SK-N-SH treated with all-trans-retinoic acid at 6 μM for 48 hours (cell line): ENCODE results near the gene MPC1.

Source experiments
- BACH2 ChIP-seq: fragments of 250-450 bp; sonication (Bioruptor Pico); IDR thresholded peaks from 2 replicates; pipeline ENCODE4 v1.9.0; 2021; ENCODE audit warnings: mild to moderate bottlenecking, borderline replicate concordance
- CSRNP3 ChIP-seq: fragments of 250-450 bp; sonication (Bioruptor Pico); IDR thresholded peaks from 2 replicates; pipeline ENCODE4 v1.5.1; 2021; ENCODE audit warnings: mild to moderate bottlenecking, moderate library complexity
- PATZ1 ChIP-seq: fragments of 250-450 bp; sonication (Bioruptor Pico); IDR thresholded peaks from 2 replicates; pipeline ENCODE4 v1.8.0; 2020; ENCODE audit warnings: mild to moderate bottlenecking, moderate library complexity, borderline replicate concordance
- RARB ChIP-seq: fragments of 250-450 bp; sonication (Bioruptor Pico); IDR thresholded peaks from 2 replicates; pipeline ENCODE4 v1.8.0; 2021; ENCODE audit warnings: mild to moderate bottlenecking, moderate library complexity
- SNAI2 ChIP-seq: fragments of 250-450 bp; sonication (Bioruptor Pico); IDR thresholded peaks from 2 replicates; pipeline ENCODE4 v1.5.0; 2020; ENCODE audit warnings: mild to moderate bottlenecking, moderate library complexity
- TCF4 ChIP-seq: fragments of 250-450 bp; sonication (Bioruptor Pico); IDR thresholded peaks from 2 replicates; pipeline ENCODE4 v1.8.0; 2021; ENCODE audit warnings: mild to moderate bottlenecking, moderate library complexity, borderline replicate concordance
- TOX ChIP-seq: fragments of 250-450 bp; sonication (Bioruptor Pico); IDR thresholded peaks from 2 replicates; pipeline ENCODE4 v1.8.0; 2021; ENCODE audit warnings: mild to moderate bottlenecking, moderate library complexity, borderline replicate concordance
- ZFP3 ChIP-seq: fragments of 250-450 bp; sonication (Bioruptor Pico); IDR thresholded peaks from 2 replicates; pipeline ENCODE4 v1.5.0; 2020; ENCODE audit warnings: mild to moderate bottlenecking, moderate library complexity
- ZNF565 ChIP-seq: fragments of 450-650 bp; formaldehyde crosslinking; conservative IDR thresholded peaks from 2 replicates; pipeline ENCODE4 v1.5.0; 2020; ENCODE audit warnings: low read depth, mild to moderate bottlenecking, moderate library complexity
- TF ChIP-seq, protein P1 (sequence below): fragments of 250-450 bp; sonication (Bioruptor Pico); IDR thresholded peaks from 2 replicates; pipeline ENCODE4 v1.5.1; 2020; ENCODE audit warnings: low read depth, mild to moderate bottlenecking, moderate library complexity

- no peak for TF ChIP-seq ZNF565
- no peak for TF ChIP-seq SNAI2
- no peak for TF ChIP-seq BACH2
- TF ChIP-seq CSRNP3 (CRISPR knock-in tag), result no peak
- no peak for TF ChIP-seq ZFP3 (CRISPR knock-in tag)
- TF ChIP-seq PATZ1 (CRISPR knock-in tag), result no peak
- no peak for TF ChIP-seq TOX (CRISPR knock-in tag)
- TF ChIP-seq, protein P1, sequence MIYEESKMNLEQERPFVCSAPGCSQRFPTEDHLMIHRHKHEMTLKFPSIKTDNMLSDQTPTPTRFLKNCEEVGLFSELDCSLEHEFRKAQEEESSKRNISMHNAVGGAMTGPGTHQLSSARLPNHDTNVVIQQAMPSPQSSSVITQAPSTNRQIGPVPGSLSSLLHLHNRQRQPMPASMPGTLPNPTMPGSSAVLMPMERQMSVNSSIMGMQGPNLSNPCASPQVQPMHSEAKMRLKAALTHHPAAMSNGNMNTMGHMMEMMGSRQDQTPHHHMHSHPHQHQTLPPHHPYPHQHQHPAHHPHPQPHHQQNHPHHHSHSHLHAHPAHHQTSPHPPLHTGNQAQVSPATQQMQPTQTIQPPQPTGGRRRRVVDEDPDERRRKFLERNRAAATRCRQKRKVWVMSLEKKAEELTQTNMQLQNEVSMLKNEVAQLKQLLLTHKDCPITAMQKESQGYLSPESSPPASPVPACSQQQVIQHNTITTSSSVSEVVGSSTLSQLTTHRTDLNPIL (CRISPR knock-in tag), result no peak
- no peak for TF ChIP-seq TCF4 (CRISPR knock-in tag)
- no peak for TF ChIP-seq RARB (CRISPR knock-in tag)
Measured at GRCh38 chr6:166381381-166381732, 1.4 kb downstream of the MPC1 start.
